Activated T-cell treated with anti-CD3 and anti-CD28 coated beads for 1 hour (primary cell): ENCODE results near the gene CCDC74B.
A peak's percentile ranks its signal among the peaks of the same experiment; 100 is the strongest.
"Not testable (repeated sequence)": the region's sequence is repeated elsewhere in the genome, so short reads cannot be mapped to it uniquely, and the experiment has no call there.

Source experiments
- DNase-seq: peaks from one replicate; pipeline ENCODE4 v3.0.0-alpha.2; 2020; ENCODE audit warnings: low read depth

Gene CCDC74B

GRCh38 chr2:130145006-130145414, at the start of gene CCDC74B:
Gene CCDC74B (minus strand): TSS chr2:130145112. CDS start chr2:130144996, 116 bp downstream.
- DNase-seq: peak; percentile 33

GRCh38 chr2:130193824-130194223, 48.9 kb upstream of the CCDC74B start:
- DNase-seq: not testable (repeated sequence)

- DNase-seq: not testable (repeated sequence)
Measured at GRCh38 chr2:130192451-130192850, 47.5 kb upstream of the CCDC74B start.

GRCh38 chr2:130191319-130191718, 46.4 kb upstream of the CCDC74B start:
- DNase-seq: not testable (repeated sequence)

GRCh38 chr2:130190237-130190636, 45.3 kb upstream of the CCDC74B start:
- no peak for DNase-seq

GRCh38 chr2:130188958-130189357, 44.0 kb upstream of the CCDC74B start:
- DNase-seq: not testable (repeated sequence)

- DNase-seq: not testable (repeated sequence)
Measured at GRCh38 chr2:130187859-130188792, 43.2 kb upstream of the CCDC74B start.

- no peak for DNase-seq
Measured at GRCh38 chr2:130187268-130187667, 42.4 kb upstream of the CCDC74B start.

- no peak for DNase-seq
Measured at GRCh38 chr2:130186391-130186790, 41.5 kb upstream of the CCDC74B start.

GRCh38 chr2:130185896-130186295, 41.0 kb upstream of the CCDC74B start:
- DNase-seq: no peak

GRCh38 chr2:130185436-130185835, 40.5 kb upstream of the CCDC74B start:
- no peak for DNase-seq

- DNase-seq: no peak
Measured at GRCh38 chr2:130183512-130184373, 38.8 kb upstream of the CCDC74B start.

GRCh38 chr2:130182826-130183511, 38.1 kb upstream of the CCDC74B start:
- DNase-seq: not testable (repeated sequence)

GRCh38 chr2:130181880-130182682, 37.2 kb upstream of the CCDC74B start, which contains the start of gene MZT2B:
Gene MZT2B (plus strand): TSS chr2:130182262. CDS start chr2:130182283, 21 bp downstream.
- DNase-seq: peak; percentile 82

GRCh38 chr2:130181325-130181879, 36.5 kb upstream of the CCDC74B start, which contains the start of gene SMPD4:
Gene SMPD4 (minus strand): TSS chr2:130181602. CDS start chr2:130176592, 5,010 bp downstream.
- peak; percentile 98 for DNase-seq

- not testable (repeated sequence) for DNase-seq
Measured at GRCh38 chr2:130180404-130181324, 35.8 kb upstream of the CCDC74B start.

- not testable (repeated sequence) for DNase-seq
Measured at GRCh38 chr2:130174866-130175265, 30.0 kb upstream of the CCDC74B start.

GRCh38 chr2:130169896-130170295, 25.0 kb upstream of the CCDC74B start:
- DNase-seq: no peak

GRCh38 chr2:130169163-130169562, 24.3 kb upstream of the CCDC74B start:
- DNase-seq: not testable (repeated sequence)
